Liver (tissue), 9 donors: ENCODE measurements around the gene PARD3B. TPM values are rescaled to one million over a fixed set of nuclear protein-coding genes. Genes with fewer than 3 reads are reported as not detected.

Source experiments
- DNase-seq: peaks from one replicate; pipeline ENCODE4 v3.0.0-alpha.2; 2017; ENCODE audit warnings: low spot score
- H3K27ac ChIP-seq, 2 donors: one replicate each; pipeline ENCODE4 v1.7.0; 2013; ENCODE audit warnings: inconsistent platforms in 2 of 2, low read length in 2 of 2, control low read depth in 1 of 2, low read depth in 1 of 2, mild to moderate bottlenecking in 1 of 2
- H3K27me3 ChIP-seq, 4 donors: one replicate each; pipeline versions ENCODE4 v1.6.1 to v1.7.0; 2013; ENCODE audit warnings: low read length in 3 of 4, inconsistent platforms in 1 of 4, mild to moderate bottlenecking in 1 of 4, moderate library complexity in 1 of 4; ENCODE audit not compliant: control insufficient read depth in 4 of 4, insufficient read depth in 4 of 4
- H3K36me3 ChIP-seq, 4 donors: one replicate each; pipeline versions ENCODE4 v1.6.1 to v1.7.0; 2013; ENCODE audit warnings: low read length in 3 of 4, mild to moderate bottlenecking in 3 of 4, low read depth in 1 of 4, moderate library complexity in 1 of 4; ENCODE audit not compliant: control insufficient read depth in 4 of 4, insufficient read depth in 3 of 4
- H3K4me1 ChIP-seq, 4 donors: one replicate each; pipeline versions ENCODE4 v1.6.1 to v1.7.0; 2013; ENCODE audit warnings: low read length in 3 of 4, mild to moderate bottlenecking in 3 of 4, moderate library complexity in 1 of 4; ENCODE audit not compliant: control insufficient read depth in 4 of 4, insufficient read depth in 4 of 4
- H3K4me3 ChIP-seq, 3 donors: one replicate each; pipeline versions ENCODE4 v1.6.1 to v1.7.0; 2013; ENCODE audit warnings: low read length in 3 of 3, control low read depth in 1 of 3, low read depth in 1 of 3, mild to moderate bottlenecking in 1 of 3
- H3K9ac ChIP-seq, 2 donors: one replicate each; pipeline ENCODE4 v1.7.0; 2013; ENCODE audit warnings: low read length in 2 of 2, mild to moderate bottlenecking in 2 of 2, moderate library complexity in 2 of 2, control low read depth in 1 of 2, low read depth in 1 of 2
- H3K9me3 ChIP-seq, 4 donors: one replicate each; pipeline versions ENCODE4 v1.6.1 to v1.7.0; 2013; ENCODE audit warnings: low read length in 3 of 4; ENCODE audit not compliant: control insufficient read depth in 4 of 4
- ATF3 ChIP-seq: IDR thresholded peaks from 2 replicates; pipeline ENCODE4 v1.6.1; 2016; ENCODE audit warnings: antibody characterized with exemption
- CTCF ChIP-seq: fragments of 150-350 bp; IDR thresholded peaks from 2 replicates; pipeline ENCODE4 v1.5.1; 2017; ENCODE audit warnings: improper control_type of control experiment, low read depth, low read length; ENCODE audit not compliant: missing input control
- EGR1 ChIP-seq, 2 donors: IDR thresholded peaks; 2 replicates each; pipeline ENCODE4 v1.6.1; 2016 to 2018; ENCODE audit warnings: antibody characterized with exemption in 2 of 2, low read depth in 2 of 2
- FOXA1 ChIP-seq: IDR thresholded peaks from 2 replicates; pipeline ENCODE4 v1.6.1; 2016; ENCODE audit warnings: antibody characterized with exemption
- FOXA2 ChIP-seq: IDR thresholded peaks from 2 replicates; pipeline ENCODE4 v1.6.1; 2016; ENCODE audit warnings: antibody characterized with exemption
- GABPA ChIP-seq, 2 donors: IDR thresholded peaks in 1 of 2; conservative IDR thresholded peaks in 1 of 2; 2 replicates each; pipeline ENCODE4 v1.6.1; 2016; ENCODE audit warnings: antibody characterized with exemption in 2 of 2, mild to moderate bottlenecking in 1 of 2, moderate library complexity in 1 of 2
- HNF4A ChIP-seq, 2 donors: conservative IDR thresholded peaks; 2 replicates each; pipeline ENCODE4 v1.6.1; 2016; ENCODE audit warnings: antibody characterized with exemption in 2 of 2, mild to moderate bottlenecking in 2 of 2
- HNF4G ChIP-seq: IDR thresholded peaks from 2 replicates; pipeline ENCODE4 v1.6.1; 2016; ENCODE audit warnings: antibody characterized with exemption
- JUND ChIP-seq, 2 donors: IDR thresholded peaks; 2 replicates each; pipeline ENCODE4 v1.6.1; 2016; ENCODE audit warnings: antibody characterized with exemption in 2 of 2
- MAX ChIP-seq: IDR thresholded peaks from 2 replicates; pipeline ENCODE4 v1.6.1; 2016; ENCODE audit warnings: antibody characterized with exemption
- NR2F2 ChIP-seq: IDR thresholded peaks from 2 replicates; pipeline ENCODE4 v1.6.1; 2016; ENCODE audit warnings: antibody characterized with exemption
- RAD21 ChIP-seq, 2 donors: IDR thresholded peaks; 2 replicates each; pipeline ENCODE4 v1.6.1; 2016; ENCODE audit warnings: antibody characterized with exemption in 2 of 2, mild to moderate bottlenecking in 2 of 2
- REST ChIP-seq: IDR thresholded peaks from 2 replicates; pipeline ENCODE4 v1.6.1; 2016; ENCODE audit warnings: antibody characterized with exemption, mild to moderate bottlenecking
- RXRA ChIP-seq, 2 donors: IDR thresholded peaks; 2 replicates each; pipeline ENCODE4 v1.6.1; 2017 to 2018; ENCODE audit warnings: antibody characterized with exemption in 2 of 2, mild to moderate bottlenecking in 1 of 2
- SP1 ChIP-seq: IDR thresholded peaks from 2 replicates; pipeline ENCODE4 v1.6.1; 2018; ENCODE audit warnings: antibody characterized with exemption, mild to moderate bottlenecking
- TAF1 ChIP-seq: conservative IDR thresholded peaks from 2 replicates; pipeline ENCODE4 v1.6.1; 2016; ENCODE audit warnings: antibody characterized with exemption, mild to moderate bottlenecking
- YY1 ChIP-seq: IDR thresholded peaks from 2 replicates; pipeline ENCODE4 v1.6.1; 2016; ENCODE audit warnings: antibody characterized with exemption, mild to moderate bottlenecking
- ZBTB33 ChIP-seq: IDR thresholded peaks from 2 replicates; pipeline ENCODE4 v1.6.1; 2016; ENCODE audit warnings: antibody characterized with exemption
- WGBS: extraction: QIAGEN DNeasy Blood & Tissue Kit; methylation state at CpG from one replicate; pipeline ENCODE4 v1.1.7; 2013; 5-methylcytosine and 5-hydroxymethylcytosine counted together
- polyA plus RNA-seq, 2 donors: library from polyadenylated mRNA; stranded (reverse) in 1 of 2; unstranded in 1 of 2; fragments of 200-250 nt in 1 of 2; fragments of >200 nt in 1 of 2; fragmentation: Nextera tagmentation in 1 of 2; extraction: Ambion mirVana in 1 of 2; gene quantifications; one replicate each; pipeline versions ENCODE4 v1.2.1 to v1.2.3, GENCODE V29; 2013 to 2015
- total RNA-seq, 2 donors: library from RNA; depleted of rRNA; stranded (reverse); fragments of >200 nt; gene quantifications; one replicate each; pipeline ENCODE4 v1.2.3, GENCODE V29; 2014
- donor health status: healthy.
- donor health status: healthy.
- donor health status: healthy.
- donor health status: healthy.
- donor health status: healthy.

PARD3B gene
- total and polyA plus RNA-seq, 4 donors, result 1.1 to 10.3 (median 3.7) TPM

- Histone ChIP-seq H3K27ac (no peak overlapping the region), H3K4me3 (no peak overlapping the region), H3K36me3 (no peaks in the 10 kb centered on the region), H3K4me1 (no peaks in the 10 kb centered on the region), H3K27me3 (no peaks in the 10 kb centered on the region), H3K9me3 (no peaks in the 10 kb centered on the region), H3K9ac (no peak overlapping the region)
- no peak for DNase-seq
- 72% methylated on average over 4 of the region's 4 CpGs for WGBS
- TF ChIP-seq RAD21 (IDR thresholded peaks at IDR 0.05) (no peak), NR2F2 (no peak), FOXA2 (no peak), MAX (no peak), CTCF (no peak), JUND (IDR thresholded peaks at IDR 0.05) (no peak), TAF1 (no peak), HNF4G (no peak), EGR1 (IDR thresholded peaks at IDR 0.05; ENCODE audit: low read depth in 2 of 2) (no peak), REST (no peak), YY1 (no peak), RXRA (IDR thresholded peaks at IDR 0.05) (no peak), ZBTB33 (no peak), FOXA1 (no peak), HNF4A (conservative IDR thresholded peaks at IDR 0.05) (no peak), GABPA (IDR thresholded peaks at IDR 0.05 in 1 of 2, conservative IDR thresholded peaks at IDR 0.05 in 1 of 2) (no peak), SP1 (no peak), ATF3 (no peak)
These were observed 725.4 kb downstream of the PARD3B start for GRCh38 chr2:205270689-205271088.
